Embryonic facial prominence (tissue), 1 donor: ENCODE measurements around the gene CLIP3.

Experiments used
- DNase-seq: peaks from one replicate; pipeline ENCODE4 v3.0.0-alpha.2; 2016; ENCODE audit errors: extremely low spot score

The CLIP3 gene

DNA sequence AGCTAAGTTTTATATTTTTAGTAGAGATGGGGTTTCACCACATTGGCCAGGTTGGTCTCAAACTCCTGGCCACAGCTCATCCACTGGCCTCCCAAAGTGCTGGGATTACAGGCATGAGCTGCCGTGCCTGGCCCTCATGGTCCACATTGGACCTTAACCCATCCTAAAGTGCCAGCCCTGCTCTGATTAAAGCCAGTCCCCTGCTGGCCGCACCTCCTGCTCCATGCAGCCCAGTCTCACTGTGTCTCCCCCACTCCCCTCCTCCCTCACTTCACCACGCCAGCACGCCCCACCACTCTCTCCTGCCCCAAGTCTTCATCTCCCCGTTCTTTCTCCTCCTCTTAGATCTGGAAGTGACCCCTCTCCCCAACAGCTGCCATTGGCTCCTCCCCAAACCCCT is 54.4 kb downstream of the CLIP3 start:
- DNase-seq: no peak

DNA sequence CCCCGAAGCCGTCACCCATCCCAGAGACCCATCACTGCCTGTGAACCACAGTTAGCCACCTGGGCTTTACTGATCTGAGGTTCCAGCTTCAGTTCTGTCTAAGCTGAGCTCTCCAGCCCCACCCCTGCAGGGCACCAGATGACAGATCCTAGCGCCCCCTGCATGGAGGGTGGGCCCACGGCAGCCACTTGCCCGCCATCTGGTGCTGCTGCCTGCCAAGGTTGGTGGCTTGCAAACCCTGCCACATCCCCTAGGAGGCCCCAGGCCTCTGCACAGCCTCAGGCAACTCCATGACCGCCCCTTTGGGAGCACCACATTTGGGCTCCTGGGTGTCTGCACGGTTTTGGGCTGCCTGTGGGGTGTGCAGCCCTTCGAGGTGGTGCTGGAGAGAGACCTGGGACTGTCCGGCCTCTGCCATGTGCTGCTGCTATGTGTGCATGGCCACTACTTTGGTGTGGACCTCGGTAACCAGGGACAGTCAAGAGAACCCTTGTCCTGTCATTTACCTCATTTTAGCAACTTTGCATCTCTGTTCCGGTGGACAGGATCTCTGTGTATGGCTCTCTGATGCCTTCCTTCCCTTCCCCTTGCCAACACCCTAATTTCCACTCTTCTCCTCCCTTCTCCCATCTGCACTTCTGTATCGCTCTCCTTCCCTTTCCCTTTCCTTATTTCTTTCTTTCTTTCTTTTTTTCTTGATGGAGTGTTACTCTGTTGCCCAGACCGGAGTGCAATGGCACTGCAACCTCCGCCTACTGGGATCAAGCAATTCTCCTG is 55.0 kb downstream of the CLIP3 start:
- no peak for DNase-seq

GRCh38 chr19:35975608-35976214 is 57.0 kb downstream of the CLIP3 start:
- DNase-seq: no peak

GRCh38 chr19:35973487-35973886 is 59.2 kb downstream of the CLIP3 start:
- DNase-seq: no peak

DNA sequence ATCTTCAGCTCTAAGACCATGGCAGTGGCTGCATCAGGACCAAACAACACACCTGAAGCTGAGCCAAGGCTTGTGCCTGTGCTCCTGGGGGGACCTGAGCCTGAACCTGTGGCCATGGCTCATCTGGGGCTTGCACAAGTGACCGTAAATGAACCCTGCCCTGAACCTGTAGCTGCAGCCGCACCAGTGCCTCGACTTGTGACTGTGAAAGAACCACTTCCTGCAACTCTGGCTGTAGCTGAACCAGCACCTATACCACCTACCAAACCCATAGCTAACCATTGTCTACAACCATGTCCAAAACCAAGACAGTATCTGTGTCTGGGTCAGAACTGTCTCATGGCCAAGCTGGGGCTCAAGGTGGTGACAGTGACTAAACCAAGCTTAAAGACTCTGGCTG is 65.9 kb downstream of the CLIP3 start:
- no peak for DNase-seq
